GM21423 (cell line): Measurements from ENCODE around the gene VILL.
"Not testable (repeated sequence)": the region's sequence is repeated elsewhere in the genome, so short reads cannot be mapped to it uniquely, and the experiment has no call there.

Source experiments
- ATAC-seq: cut with Tn5 transposase; IDR thresholded peaks from one replicate; pipeline ENCODE4 v1.9.1; 2021; ENCODE audit warnings: mild to moderate bottlenecking, moderate library complexity; ENCODE audit not compliant: unreplicated experiment

VILL gene

GRCh38 chr3:38032328-38032865 is 41.8 kb downstream of the VILL start:
- no peak for ATAC-seq

GRCh38 chr3:38033586-38033985 is 43.0 kb downstream of the VILL start:
- ATAC-seq: not testable (repeated sequence)

- not testable (repeated sequence) for ATAC-seq
These were observed 43.7 kb downstream of the VILL start for GRCh38 chr3:38034335-38034734.

- ATAC-seq: no peak
These were observed 45.7 kb downstream of the VILL start for GRCh38 chr3:38036286-38036685.

GRCh38 chr3:38036906-38037305 is 46.3 kb downstream of the VILL start:
- no peak for ATAC-seq

- ATAC-seq: no peak
These were observed 47.9 kb downstream of the VILL start for GRCh38 chr3:38038447-38038911.

- peak; percentile 80 for ATAC-seq
These were observed 48.7 kb downstream of the VILL start, which contains the start of gene DLEC1 for GRCh38 chr3:38039101-38039898. Gene DLEC1, plus strand, starts transcription at chr3:38039208. Its CDS starts 18 bp downstream, at chr3:38039226.

GRCh38 chr3:38039899-38040261 is 49.3 kb downstream of the VILL start:
- peak; percentile 71 for ATAC-seq

- ATAC-seq: no peak
These were observed 49.8 kb downstream of the VILL start for GRCh38 chr3:38040401-38040800.

GRCh38 chr3:38043486-38043885 is 52.9 kb downstream of the VILL start:
- ATAC-seq: no peak

GRCh38 chr3:38046027-38046426 is 55.4 kb downstream of the VILL start:
- no peak for ATAC-seq

- ATAC-seq: no peak
These were observed 56.2 kb downstream of the VILL start for GRCh38 chr3:38046821-38047220.

GRCh38 chr3:38047896-38048295 is 57.3 kb downstream of the VILL start:
- ATAC-seq: no peak

- ATAC-seq: no peak
These were observed 59.0 kb downstream of the VILL start for GRCh38 chr3:38049358-38050126.

- no peak for ATAC-seq
These were observed 60.5 kb downstream of the VILL start for GRCh38 chr3:38051131-38051530.

- not testable (repeated sequence) for ATAC-seq
These were observed 62.7 kb downstream of the VILL start for GRCh38 chr3:38053286-38053685.

- not testable (repeated sequence) for ATAC-seq
These were observed 63.4 kb downstream of the VILL start for GRCh38 chr3:38053813-38054498.

GRCh38 chr3:38054499-38055001 is 64.0 kb downstream of the VILL start:
- no peak for ATAC-seq
